ENCODE data around the gene ANKS1B. TPM values are rescaled to one million over a fixed set of nuclear protein-coding genes. Genes with fewer than 3 reads are reported as not detected.
"Not testable (repeated sequence)": the region's sequence is repeated elsewhere in the genome, so short reads cannot be mapped to it uniquely, and the experiment has no call there.

The ANKS1B gene
- total RNA-seq, 1 donor from 2014 or later = 1.2 TPM

GRCh38 chr12:99707883-99708282 lies 276.9 kb downstream of the ANKS1B start:
- intact Hi-C loops (cut with micrococcal nuclease) = no loop called here

DNA sequence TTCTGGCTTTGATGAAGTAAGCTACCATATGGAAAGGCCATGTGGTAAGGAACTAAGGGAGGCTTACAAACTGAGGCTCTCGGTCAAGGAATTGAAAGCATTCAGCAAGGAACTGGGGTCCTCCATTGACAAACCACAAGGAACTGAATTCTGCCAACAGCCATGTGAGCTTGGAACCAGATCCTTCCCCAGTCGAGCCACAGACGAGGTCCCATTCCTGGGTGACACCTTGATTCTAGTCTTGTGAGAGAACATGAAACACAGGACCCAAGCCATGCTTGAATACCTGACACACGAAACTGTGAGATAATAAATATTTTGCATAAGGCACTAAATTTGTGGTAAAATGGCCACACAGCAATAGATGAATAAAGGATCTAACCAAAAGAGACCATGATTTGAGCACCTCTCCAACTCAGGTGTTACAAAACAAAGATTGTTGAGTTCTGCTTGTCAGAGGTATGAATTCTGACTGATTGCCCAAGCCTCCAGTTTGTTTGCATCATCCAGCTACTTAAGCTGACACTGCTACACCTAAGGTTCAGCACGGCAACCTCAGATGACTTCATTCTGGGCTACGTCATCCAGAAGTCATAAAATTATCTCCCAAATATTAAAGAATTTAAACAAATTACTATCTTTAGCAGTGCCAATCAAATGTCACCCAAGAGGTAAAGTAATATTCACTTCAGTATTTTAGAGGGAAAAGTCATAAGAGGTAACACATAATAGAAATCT lies 277.8 kb downstream of the ANKS1B start:
- intact Hi-C loops (cut with micrococcal nuclease) = no loop called here

DNA sequence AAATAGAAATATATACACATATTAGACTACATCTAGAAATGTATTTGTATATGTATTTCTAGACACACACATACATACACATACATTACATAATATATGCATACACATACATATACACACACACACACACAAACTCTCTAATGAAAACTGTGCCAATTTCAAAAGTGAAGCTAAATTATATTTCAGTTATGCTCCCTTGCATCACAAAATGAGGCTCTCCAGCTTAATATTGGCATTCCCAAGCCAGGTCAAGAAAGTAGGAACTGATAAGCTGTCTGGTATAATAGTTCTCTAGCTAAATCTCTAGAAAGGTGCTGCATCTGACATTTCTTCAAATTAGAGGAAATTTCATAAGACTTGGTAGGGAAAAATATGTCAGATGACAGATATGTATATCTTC lies 280.3 kb downstream of the ANKS1B start:
- intact Hi-C loops (cut with micrococcal nuclease) = no loop called here

DNA sequence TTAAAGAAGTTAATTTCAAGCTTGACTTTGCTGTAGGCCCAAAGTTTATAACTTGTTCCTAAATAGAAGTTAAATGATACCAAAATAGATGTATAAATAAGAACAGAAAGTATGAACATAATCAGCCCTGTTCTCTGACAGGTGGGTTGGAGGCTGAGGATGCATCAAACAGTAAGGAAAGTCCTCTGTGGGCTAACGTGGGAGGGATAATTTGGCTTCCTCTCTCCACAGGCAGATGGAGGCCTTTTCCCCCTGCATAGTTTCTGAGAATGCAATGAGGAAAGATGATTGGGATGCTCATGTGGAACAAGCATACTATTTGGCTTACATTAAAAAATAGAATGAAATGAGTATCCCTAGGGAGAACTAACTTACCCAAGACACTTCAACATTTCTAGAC lies 280.7 kb downstream of the ANKS1B start:
- intact Hi-C loops (cut with micrococcal nuclease) = no loop called here

GRCh38 chr12:99700032-99700431 lies 284.7 kb downstream of the ANKS1B start:
- intact Hi-C loops (cut with micrococcal nuclease) = no loop called here

GRCh38 chr12:99695050-99695449 lies 289.7 kb downstream of the ANKS1B start:
- intact Hi-C loops (cut with micrococcal nuclease) = no loop called here

DNA sequence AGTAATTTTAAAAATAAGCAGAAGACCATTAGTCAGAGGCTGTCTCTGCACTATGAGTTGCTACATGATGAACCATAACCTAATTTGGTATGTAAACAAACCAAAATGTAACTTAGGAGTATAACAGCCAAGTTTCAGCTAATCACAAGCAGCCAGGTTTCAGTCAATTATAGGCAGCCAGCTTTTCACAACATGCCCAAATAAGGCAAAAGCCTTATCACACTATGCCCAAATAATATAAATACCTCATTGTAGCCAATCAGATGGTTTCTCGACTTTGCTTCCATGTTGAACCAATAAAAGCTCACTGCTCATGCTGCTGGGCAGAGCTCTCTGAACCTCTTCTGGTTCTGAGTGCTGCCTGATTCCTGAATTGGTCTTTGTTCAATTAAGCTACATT lies 298.6 kb downstream of the ANKS1B start:
- intact Hi-C loops (cut with micrococcal nuclease) = no loop called here

GRCh38 chr12:99680276-99680675 lies 304.5 kb downstream of the ANKS1B start:
- intact Hi-C loops (cut with micrococcal nuclease) = no loop called here

- intact Hi-C loops (cut with micrococcal nuclease) = no loop called here
Measured at GRCh38 chr12:99670635-99671034, 314.1 kb downstream of the ANKS1B start.

DNA sequence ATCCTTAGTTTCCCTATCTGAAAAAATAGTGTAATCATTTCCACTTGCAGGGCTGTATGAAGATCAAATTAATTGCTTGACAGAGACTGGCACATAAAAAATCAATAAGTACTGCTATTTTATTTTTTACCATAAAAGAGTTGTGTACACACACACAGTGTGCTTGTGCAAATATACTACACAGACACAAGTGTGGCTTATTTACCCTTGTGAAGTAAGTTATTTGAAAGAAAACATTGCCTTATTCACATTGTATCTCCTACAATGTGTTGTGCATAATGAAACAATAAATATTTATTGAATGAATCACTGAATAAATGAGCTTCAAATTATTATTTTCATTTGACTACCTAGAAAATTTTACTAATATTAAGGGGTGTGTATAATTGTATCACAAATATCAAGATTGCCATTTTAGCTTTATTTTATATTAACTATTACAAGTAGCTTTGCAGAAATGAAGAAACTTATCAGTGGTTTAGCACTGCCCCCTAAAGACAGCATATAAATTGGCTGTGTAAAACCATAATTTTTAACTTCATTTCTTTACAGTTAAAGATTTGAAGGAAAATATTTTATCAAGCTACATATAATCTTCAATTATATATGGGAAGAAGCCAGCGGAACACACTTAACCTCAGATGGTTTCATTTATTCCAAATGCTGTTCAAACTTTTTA lies 325.9 kb downstream of the ANKS1B start:
- intact Hi-C loops (cut with micrococcal nuclease) = no loop called here

GRCh38 chr12:99649551-99649950 lies 335.2 kb downstream of the ANKS1B start:
- intact Hi-C loops (cut with micrococcal nuclease) = no loop called here

DNA sequence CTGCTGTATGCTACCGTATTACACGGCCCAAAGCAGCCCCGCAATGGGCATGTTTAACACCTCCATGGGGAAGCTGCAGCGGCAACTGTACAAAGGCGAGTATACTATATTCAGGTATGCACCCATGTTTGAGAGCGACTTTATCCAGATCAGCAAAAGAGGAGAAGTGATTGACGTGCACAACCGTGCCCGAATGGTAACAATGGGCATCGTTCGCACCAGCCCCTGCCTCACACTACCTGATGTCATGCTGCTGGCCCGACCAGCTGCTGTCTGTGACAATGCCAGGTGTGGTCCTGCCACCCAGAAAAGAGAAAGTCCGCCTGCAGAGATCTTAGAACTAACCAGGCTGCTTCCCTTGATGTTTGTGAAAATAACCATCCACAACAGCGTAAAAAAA lies 336.6 kb downstream of the ANKS1B start:
- intact Hi-C loops (cut with micrococcal nuclease) = no loop called here

DNA sequence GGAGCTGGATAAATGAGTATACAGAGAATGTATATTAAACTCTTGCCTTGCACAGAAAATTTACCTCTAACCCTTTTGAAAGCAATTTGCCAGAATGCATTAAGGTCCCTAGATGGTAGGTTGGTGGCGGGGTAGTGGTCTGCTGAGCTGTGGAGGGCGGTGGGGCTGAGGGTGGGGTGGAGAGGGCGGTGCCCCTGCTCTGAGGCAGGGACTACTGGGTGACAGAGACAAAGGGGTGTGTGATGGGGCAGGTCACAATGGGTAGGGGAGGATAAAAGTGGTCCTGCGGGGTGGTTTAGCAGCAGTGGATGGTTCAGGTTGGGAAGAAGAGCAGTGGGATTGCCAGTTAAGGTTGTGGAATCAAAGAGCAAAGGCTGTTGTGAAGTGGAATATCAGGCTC lies 337.3 kb downstream of the ANKS1B start, which contains the start of gene GARIN6:
GARIN6 (plus strand) TSS at position 301 of the 400 bp plus-strand sequence. CDS start 422 bp downstream, outside the sequence.
- intact Hi-C loops (cut with micrococcal nuclease) = no loop called here

DNA sequence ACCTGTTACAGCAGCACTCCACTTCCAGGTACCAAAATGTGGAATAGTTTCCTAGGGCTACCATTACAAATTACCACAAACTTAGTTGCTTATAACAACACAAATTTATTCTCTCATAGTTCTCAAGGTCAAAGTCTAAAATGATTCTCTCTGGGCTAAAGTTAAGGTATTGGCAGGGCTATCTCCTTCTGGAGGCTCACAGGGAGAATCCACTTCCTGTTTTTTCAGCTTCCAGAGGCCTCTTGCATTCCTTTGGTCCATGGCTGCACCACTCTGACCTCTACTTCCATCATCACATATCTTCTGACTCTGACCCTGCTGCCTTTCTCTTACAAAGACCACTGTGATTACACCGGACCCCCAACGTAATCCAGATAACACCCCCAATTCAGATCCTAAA lies 340.1 kb downstream of the ANKS1B start:
- intact Hi-C loops (cut with micrococcal nuclease) = no loop called here

GRCh38 chr12:99627459-99627858 lies 357.3 kb downstream of the ANKS1B start:
- intact Hi-C loops (cut with micrococcal nuclease) = no loop called here

DNA sequence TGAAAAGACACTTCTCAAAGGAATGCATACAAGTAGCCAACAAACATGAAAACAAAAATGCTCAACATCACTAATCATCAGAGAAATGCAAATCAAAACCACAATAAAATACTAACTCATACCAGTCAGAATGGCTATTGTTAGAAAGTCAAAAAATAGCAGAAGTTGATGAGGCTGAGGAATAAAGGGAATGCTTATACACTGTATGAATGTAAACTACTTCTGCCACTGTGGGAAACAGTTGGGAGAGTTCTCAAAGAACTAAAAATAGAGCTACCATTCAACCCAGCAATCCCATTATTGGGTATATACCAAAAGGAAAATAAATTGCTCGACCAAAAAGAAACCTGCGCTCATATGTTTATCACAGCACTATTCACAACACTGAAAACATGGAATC lies 360.1 kb downstream of the ANKS1B start:
- intact Hi-C loops (cut with micrococcal nuclease) = not testable (repeated sequence)

DNA sequence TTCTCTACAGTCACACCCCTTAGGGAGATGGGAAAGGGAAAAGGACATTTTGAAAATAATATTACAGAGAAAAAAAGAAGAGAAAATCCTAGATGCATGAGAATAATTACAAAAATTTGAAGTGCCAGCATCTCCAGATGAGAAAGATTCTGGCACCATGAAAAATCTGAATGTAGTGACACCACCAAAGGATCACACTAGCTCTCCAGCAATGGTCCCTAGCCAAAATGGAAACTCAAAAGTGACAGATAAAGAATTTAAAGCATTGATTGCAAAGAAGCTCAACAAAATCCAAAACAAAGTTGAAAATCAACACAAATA lies 364.6 kb downstream of the ANKS1B start:
- intact Hi-C loops (cut with micrococcal nuclease) = loop anchor here (1.0 kb wide), 1 partner anchor 233 kb away; no protein-coding TSS in a partner anchor

DNA sequence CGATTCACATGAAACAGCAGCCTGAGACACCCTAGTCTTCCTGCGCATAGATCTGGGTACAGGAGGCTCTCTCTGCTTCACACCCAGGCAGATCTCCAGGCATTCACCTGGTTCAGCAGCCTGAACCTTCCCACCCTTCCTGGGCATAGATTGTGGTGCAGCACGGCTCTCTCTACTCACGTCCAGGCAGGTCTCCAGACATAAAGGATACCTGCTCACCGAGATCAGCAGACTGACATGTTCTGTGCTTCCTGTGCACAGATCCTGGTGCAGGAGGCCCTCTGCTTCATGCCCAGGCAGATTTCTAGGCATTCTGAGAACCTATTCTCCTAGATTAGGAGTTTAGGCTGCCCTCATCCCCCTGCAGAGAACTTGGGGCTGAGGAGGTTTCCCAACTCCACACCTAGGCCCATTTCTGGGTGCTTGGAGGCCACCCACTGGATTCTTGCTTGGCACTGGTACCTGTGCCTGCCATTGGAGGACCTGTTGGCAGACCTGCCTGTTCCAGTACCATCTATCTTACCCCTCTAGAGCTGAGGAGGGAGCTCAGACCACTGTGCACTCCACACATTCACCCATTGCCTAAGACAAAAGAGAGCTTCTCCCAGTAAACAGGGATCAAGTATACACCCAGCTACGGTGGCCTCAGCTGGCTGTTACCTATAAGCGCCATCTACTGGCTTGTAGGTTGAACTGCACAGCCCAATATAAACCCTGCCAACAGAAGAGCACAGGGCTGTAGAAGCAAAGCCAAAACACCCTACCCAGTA lies 365.2 kb downstream of the ANKS1B start:
- intact Hi-C loops (cut with micrococcal nuclease) = loop anchor here (1.0 kb wide), 1 partner anchor 232 kb away; no protein-coding TSS in a partner anchor

DNA sequence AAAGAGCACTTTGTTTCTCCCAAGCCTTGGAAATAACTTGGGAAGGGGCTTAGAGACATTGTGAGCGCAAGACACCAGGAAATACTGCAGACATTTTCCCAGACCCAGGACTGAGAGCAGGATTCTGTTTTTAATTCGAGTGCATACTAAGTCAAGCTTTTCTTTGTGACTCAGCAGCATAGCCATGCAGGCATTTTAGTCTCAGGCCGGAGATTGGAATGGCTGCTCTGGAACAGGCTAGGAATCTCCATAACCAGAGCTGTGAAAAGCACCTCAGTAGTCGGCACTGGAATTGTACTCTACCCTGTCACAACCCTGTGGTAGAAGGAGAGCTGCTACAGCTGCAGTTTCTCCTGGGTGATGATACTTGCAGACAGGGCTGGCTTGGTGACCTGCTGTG lies 366.1 kb downstream of the ANKS1B start:
- intact Hi-C loops (cut with micrococcal nuclease) = no loop called here

- intact Hi-C loops (cut with micrococcal nuclease) = no loop called here
Measured at GRCh38 chr12:99611599-99611998, 373.1 kb downstream of the ANKS1B start.

- intact Hi-C loops (cut with micrococcal nuclease) = no loop called here
Measured at GRCh38 chr12:99611117-99611516, 373.6 kb downstream of the ANKS1B start.
